Retinal pigment epithelial cell (primary cell): ENCODE results near the gene PLCL1.

Experiments
- DNase-seq: peaks from one replicate; pipeline ENCODE4 v3.0.0-alpha.2; 2010; ENCODE audit warnings: low read depth
- H3K4me3 ChIP-seq: 2 replicates; pipeline ENCODE4 v1.5.1; 2011; ENCODE audit warnings: mild to moderate bottlenecking, low read length, control low read depth, moderate library complexity
- TF ChIP-seq, protein P1 (sequence below): conservative IDR thresholded peaks from 2 replicates; pipeline ENCODE4 v1.5.1; 2011; ENCODE audit warnings: low read depth, low read length, control low read depth, inconsistent platforms

Gene PLCL1

DNA sequence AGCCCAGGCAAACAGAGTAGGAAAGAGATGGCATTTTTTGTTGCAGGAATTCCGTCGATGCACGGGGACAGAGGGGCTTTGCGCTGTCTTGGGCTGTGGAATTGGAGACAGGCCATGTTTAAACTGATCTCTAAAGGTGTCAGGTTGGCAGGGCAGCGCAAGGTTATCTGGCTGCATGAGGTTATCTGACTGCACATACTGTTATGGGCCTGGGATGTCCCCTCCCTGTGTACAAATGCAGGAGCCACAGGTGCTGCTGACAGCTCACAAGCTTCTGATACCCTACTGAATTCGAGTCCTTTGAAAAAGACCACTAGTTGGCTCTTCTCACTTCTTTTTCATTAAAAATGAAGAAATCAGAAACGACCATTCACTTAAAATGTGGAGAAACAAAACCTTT is 255.4 kb downstream of the PLCL1 start:
- no peak overlapping the region for H3K4me3 ChIP-seq
- TF ChIP-seq, protein P1, sequence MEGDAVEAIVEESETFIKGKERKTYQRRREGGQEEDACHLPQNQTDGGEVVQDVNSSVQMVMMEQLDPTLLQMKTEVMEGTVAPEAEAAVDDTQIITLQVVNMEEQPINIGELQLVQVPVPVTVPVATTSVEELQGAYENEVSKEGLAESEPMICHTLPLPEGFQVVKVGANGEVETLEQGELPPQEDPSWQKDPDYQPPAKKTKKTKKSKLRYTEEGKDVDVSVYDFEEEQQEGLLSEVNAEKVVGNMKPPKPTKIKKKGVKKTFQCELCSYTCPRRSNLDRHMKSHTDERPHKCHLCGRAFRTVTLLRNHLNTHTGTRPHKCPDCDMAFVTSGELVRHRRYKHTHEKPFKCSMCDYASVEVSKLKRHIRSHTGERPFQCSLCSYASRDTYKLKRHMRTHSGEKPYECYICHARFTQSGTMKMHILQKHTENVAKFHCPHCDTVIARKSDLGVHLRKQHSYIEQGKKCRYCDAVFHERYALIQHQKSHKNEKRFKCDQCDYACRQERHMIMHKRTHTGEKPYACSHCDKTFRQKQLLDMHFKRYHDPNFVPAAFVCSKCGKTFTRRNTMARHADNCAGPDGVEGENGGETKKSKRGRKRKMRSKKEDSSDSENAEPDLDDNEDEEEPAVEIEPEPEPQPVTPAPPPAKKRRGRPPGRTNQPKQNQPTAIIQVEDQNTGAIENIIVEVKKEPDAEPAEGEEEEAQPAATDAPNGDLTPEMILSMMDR = no peak
- no peak for DNase-seq

DNA sequence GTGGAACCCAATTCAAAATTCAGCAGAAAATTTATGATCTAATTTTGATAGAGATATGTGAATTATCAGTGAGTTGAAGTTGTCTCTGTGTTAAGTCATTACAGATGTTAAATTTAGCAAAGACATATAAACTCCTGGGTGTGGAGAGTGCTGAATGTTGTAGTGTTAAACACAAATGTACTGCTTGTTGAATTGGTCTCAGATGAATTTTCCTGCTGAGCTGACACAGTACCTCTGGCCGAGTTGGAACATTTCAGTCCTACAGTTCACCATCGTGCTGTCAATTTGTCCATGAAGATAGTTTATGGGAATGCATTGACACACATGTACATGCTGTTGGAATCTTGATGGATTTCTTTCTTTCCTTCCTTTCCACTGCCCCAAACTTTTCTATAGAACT is 255.9 kb downstream of the PLCL1 start:
- TF ChIP-seq, protein P1 = no peak
- no peak overlapping the region for H3K4me3 ChIP-seq
- no peak for DNase-seq

DNA sequence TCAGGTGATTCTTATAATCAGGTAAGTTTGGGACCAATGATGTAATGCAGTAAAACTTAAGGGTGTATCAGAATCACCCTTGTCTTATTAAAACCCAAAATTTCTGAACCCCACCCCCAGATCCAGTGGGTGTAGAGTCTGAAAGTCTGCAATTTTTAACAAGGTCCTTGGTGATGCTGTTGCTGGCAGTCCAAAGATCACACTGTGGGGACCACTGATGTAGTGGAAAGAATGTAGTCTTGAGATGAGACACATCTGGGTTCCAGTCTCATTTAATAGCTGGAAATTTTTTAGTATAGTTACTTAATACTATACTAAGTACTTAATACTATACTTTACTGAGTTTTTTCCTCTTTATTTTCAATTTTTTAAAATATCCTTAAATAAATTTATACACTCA is 258.4 kb downstream of the PLCL1 start:
- DNase-seq = no peak
- TF ChIP-seq, protein P1 = no peak
- no peak overlapping the region for H3K4me3 ChIP-seq

- TF ChIP-seq, protein P1 = no peak
- no peak for DNase-seq
- H3K4me3 ChIP-seq = no peak overlapping the region
Measured at GRCh38 chr2:198063242-198063641, 258.8 kb downstream of the PLCL1 start.

DNA sequence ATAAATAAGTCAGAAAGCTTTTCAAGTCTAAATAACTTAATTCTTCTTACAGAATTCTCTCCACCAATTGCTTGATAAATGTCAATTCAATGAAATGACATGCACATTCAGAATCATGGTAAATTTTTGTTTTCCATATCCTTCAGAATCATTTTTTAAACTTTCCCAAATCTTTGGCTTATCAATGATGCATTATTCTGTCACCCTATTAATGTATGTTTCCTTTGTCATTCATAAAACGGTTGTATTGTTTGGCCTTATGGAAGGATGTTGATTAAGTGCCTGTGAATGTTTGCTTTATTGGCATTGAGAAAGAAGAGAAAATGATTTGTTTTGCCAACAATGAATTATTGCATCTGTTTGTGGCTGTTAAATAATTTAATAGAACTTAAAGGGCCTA is 260.9 kb downstream of the PLCL1 start:
- TF ChIP-seq, protein P1 = no peak
- H3K4me3 ChIP-seq = no peak overlapping the region

GRCh38 chr2:198066597-198066996 is 262.2 kb downstream of the PLCL1 start:
- TF ChIP-seq, protein P1 = no peak
- H3K4me3 ChIP-seq = no peak overlapping the region
- DNase-seq = no peak

More for the DNA sequence above, 260.9 kb downstream of the PLCL1 start:
- no peak for DNase-seq

GRCh38 chr2:198072655-198073054 is 268.3 kb downstream of the PLCL1 start:
- H3K4me3 ChIP-seq = no peak overlapping the region
- TF ChIP-seq, protein P1 = no peak
- no peak for DNase-seq
